Hematopoietic multipotent progenitor cell (in vitro differentiated cells): ENCODE measurements around the gene GPR4. TPM values are rescaled to one million over a fixed set of nuclear protein-coding genes. Genes with fewer than 3 reads are reported as not detected.

ENCODE experiments used
- DNase-seq, 3 donors: peaks; one replicate each; pipeline ENCODE4 v3.0.0-alpha.2; 2011 to 2015; ENCODE audit warnings: low read depth in 2 of 3, low spot score in 2 of 3
- total RNA-seq: library from RNA; depleted of rRNA; stranded (reverse); fragments of >200 nt; gene quantifications from one replicate; pipeline ENCODE4 v1.2.3, GENCODE V29; 2012

The GPR4 gene
- total RNA-seq, 1 donor: not detected

DNA sequence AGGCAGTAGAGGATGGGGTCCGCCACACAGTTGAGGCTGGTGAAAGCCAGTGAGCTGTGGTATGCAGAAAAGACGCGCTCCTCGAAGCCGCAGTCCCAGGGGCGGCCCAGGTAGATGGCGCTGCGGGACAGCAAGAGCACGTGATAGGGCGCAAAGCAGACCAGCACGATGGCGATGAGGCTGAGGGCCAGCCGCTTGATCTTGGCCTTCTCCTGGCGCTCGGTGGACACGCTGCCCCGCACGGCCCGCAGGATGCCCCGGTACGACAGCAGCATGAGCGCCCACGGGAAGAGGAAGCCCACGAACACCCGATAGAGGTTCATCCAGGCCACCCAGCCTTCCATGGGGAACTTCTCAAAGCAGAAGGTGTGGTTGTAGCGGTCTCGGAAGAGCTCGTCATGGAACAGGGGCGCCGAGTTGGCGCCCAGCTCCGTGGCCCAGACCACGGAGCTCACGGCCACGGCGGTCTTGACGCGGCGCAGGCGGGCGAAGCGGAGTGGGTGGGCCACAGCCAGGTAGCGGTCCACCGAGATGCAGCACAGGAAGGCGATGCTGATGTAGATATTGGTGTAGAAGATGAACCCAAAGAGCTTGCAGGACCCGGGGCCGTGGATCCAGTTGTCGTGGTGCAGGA is 10.9 kb downstream of the GPR4 start:
- DNase-seq: peak in 1 of 3 donors; percentile 53

DNA sequence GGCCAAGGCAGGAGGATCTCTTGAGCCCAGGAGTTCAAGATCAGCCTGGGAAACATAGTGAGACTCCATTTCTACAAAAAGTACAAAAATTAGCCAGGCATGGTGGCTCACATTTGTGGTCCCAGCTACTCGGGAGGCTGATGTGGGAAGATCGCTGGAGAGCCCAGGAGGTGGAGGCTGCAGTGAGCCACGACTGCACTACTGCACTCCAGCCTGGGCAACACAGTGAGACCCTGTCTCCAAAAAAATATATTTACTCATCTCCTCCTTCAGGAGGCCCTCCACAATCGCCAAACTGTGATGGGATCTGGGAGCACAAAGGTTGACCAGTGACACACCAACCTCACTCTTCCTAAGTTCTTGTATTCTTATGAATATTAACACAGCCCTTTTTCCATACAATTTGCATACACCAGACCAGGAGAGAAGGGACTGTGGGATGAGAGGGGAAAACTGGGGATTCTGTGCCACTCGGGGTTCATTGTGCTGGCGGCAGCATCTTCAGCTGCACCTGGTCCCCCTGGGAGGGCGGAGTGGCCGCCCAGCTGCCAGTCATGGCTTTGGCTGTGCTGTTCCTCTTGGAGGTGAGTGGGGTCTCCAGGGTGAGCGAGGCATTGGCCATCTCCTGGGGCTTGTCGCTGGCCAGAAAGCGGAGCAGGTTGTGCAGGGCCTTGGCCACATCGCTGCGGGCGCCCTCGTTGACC is 11.6 kb downstream of the GPR4 start:
- no peak for DNase-seq

DNA sequence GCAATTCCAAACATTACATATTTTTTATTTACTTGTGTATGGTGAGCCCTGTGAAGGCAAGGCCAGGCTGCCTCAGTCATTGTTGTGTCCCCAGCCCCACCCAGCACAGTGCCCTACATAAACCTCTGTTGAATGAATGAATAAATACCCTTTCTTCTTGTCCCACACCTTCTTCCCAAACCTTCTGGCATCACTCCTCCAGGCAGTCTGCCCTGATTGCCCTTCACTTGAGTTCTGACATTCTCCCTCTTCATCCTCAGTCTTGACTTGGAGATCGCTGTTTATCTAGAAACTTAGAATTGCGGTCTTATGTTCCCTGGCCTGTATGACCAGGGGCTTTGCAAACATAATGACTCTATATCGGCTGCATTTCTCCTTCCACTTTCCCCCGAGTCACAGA is 12.2 kb downstream of the GPR4 start:
- no peak for DNase-seq

- no peak for DNase-seq
Observed at GRCh38 chr19:45587873-45588272, 14.1 kb downstream of the GPR4 start.

GRCh38 chr19:45585158-45585577 is 16.8 kb downstream of the GPR4 start:
- no peak for DNase-seq

- DNase-seq: peak; percentile 100
Observed at GRCh38 chr19:45584332-45585157, 17.5 kb downstream of the GPR4 start, which contains the start of gene OPA3. OPA3 (minus strand) TSS chr19:45584802; CDS start chr19:45584764, 38 bp downstream.

GRCh38 chr19:45581576-45581975 is 20.4 kb downstream of the GPR4 start:
- no peak for DNase-seq

DNA sequence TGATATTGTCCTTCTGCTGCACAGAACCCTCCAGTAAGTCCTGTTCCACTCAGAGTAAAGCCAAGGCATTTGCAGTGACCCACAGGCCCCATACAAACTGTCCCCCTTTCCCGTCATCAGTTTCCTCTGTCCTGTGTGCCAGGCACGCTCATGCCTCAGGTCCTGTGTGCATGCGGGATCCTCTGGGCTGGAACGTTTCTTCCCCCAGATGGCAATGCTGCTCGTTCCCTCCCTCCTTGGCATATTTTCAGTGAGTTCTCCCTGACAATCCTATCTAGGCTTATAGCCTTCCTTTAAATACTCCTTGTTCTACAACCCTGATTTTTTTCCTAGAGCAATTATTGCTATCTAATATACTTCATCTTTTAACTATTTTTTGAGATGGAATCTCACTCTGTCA is 23.2 kb downstream of the GPR4 start:
- no peak for DNase-seq

DNA sequence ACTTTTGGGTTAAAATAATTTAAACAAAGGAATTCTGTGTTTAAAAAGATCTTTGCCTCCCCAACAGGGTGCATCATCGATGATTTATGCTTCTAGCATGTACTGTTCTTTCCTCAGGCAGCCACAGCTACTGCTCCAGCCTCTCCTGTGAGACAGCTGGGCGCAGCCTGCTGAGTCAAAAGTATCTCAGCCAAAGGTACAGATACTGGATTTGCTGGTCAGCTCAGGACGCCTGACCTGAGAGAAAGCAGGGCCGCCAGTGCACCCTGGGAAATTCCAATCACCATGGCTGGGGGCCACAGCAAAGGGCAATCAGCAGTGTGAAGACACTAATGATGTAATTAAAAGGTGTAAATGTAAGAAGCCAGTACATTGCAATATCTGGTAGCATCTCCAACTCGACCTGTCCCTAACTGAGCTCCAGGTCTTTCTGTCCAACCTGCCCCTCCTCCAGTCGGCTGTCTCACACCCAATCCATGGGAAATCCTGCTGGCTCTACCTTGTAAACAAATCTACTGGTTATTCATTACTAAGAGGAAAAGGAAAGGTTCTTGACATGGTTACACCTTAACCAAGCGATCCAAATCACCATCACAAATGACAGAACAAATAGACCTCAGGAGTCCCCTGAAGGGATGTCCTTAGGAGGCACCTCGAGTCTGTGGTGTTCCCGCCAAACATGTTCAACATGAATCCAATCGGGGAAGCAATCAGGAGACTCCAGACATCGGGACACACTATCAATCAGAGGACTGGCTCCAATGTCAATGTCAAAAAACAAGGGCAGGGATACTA is 24.7 kb downstream of the GPR4 start:
- DNase-seq: no peak

DNA sequence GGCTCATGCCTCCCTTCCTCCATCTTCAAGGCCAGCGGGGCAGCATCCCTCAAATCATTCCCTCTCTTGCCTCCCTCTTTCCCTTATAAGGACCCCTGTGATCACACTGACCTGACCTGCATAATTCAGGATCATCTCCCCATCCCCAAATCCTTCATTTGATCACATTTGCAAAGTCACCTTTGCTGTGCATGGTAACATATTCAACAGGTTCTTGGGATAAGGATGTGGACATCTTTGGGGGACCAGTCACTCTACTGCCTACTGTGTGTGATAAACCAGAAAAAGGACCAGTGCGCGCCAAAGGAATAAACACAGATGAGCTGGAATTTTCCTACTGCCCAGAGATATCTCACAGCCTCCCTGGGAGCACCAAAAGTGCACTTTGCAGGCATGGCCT is 25.3 kb downstream of the GPR4 start:
- DNase-seq: no peak

- DNase-seq: no peak
Observed at GRCh38 chr19:45575216-45575615, 26.8 kb downstream of the GPR4 start.

GRCh38 chr19:45574526-45574925 is 27.5 kb downstream of the GPR4 start:
- no peak for DNase-seq

GRCh38 chr19:45571457-45572220 is 30.4 kb downstream of the GPR4 start:
- DNase-seq: no peak

DNA sequence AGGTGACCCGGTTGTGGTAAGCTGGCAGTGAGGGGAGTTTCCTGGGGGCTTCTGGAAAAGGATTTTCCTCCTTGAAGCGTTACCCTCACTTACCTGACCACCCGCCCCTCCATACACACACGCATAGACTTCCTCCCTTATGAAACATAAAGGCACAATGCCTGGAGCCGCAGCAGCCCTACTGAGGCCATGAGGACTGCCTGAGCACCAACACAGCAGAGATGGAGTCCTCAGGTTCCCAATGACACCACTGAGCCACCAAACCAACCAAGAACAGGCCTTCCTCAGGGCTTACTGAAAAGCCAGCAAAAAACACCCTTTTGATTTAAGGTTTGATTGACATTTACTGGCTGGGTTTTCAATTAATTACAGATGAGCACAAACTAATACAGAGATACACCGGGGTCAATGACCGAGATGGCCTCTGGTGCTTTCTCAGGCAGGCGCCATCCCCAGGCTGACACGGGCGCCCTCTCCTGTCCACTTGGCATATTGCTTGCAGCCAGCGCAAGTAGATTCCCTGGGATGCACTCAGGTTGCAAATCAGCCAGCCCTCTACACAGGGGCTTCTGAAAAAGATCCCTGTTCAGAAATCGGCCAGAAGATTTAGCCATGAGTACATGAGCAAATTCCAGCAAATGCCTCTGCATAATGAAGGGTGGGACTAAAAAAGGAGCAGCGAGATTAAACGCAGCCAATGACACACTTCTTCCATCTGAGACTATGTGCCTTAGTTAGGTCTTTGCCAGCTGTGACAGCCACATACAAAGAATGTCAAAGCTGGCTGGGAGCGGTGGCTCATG is 32.2 kb downstream of the GPR4 start:
- peak in 1 of 3 donors; percentile 34 for DNase-seq

GRCh38 chr19:45568732-45569131 is 33.3 kb downstream of the GPR4 start:
- DNase-seq: no peak

- DNase-seq: no peak
Observed at GRCh38 chr19:45567609-45568008, 34.4 kb downstream of the GPR4 start.

- DNase-seq: no peak
Observed at GRCh38 chr19:45564131-45564780, 37.8 kb downstream of the GPR4 start.

GRCh38 chr19:45560686-45561085 is 41.3 kb downstream of the GPR4 start:
- DNase-seq: no peak

- DNase-seq: no peak
Observed at GRCh38 chr19:45560038-45560437, 42.0 kb downstream of the GPR4 start.
